ENCODE data around the gene KCTD18.

- TF ChIP-seq CTCF (IDR thresholded peaks at IDR 0.05) (no peak), POLR2AphosphoS5 (IDR thresholded peaks at IDR 0.05) (no peak), EP300 (IDR thresholded peaks at IDR 0.05) (no peak), POLR2A (IDR thresholded peaks at IDR 0.05) (no peak)
Observed at GRCh38 chr2:200484934-200485333, 24.9 kb downstream of the KCTD18 start.

Measured in stomach (tissue), 4 donors.